GM11168 (cell line): ENCODE data around the gene NKD1.

ENCODE experiments used
- in situ Hi-C: fragments of 300-500 bp; cut with MboI; formaldehyde crosslinking; loops from one replicate; pipeline ENCODE4 v1.12.0; 2022; ENCODE audit warnings: low sequenced_read_pairs; ENCODE audit not compliant: unreplicated experiment

Gene NKD1

DNA sequence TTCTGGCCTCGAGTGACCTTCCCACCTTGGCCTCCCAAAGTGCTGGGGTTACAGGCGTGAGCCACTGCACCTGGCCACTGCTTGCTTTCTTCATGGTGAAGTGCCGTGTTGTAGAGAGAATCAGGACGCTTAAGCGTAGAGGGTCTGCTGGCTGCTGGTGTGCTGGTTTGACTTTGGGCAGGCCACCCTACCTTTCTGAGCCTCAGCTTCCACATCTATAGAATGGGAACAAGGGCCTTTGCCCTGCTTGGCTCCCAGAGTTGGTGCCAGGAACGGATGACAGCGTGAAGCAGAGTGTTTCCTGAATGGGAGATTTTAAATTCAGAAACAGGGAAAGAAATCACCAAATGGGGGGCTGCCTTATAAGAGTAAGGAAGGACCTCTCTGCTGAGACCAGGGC, 60.9 kb downstream of the NKD1 start:
- in situ Hi-C loops, result no loop called here

DNA sequence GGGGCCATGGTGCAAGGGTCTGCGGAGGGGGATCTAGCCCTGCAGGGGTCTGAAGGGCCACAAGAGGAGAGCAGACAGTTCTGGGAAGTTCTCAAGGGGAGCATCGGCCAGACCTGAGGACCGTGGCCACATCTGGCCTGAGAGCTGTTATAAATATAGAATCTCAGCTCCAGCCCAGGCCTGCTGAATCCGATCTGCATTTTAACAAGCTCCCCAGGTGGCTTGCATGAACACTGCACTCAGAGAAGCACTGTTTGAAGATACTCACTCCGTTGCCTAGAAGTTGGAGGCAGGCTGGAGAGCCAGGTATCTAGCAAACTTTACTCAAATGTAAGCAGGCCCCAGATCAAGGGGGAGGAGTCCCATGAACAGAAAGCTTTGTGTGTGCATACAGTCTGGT, 61.3 kb downstream of the NKD1 start:
- in situ Hi-C loops, result no loop called here

DNA sequence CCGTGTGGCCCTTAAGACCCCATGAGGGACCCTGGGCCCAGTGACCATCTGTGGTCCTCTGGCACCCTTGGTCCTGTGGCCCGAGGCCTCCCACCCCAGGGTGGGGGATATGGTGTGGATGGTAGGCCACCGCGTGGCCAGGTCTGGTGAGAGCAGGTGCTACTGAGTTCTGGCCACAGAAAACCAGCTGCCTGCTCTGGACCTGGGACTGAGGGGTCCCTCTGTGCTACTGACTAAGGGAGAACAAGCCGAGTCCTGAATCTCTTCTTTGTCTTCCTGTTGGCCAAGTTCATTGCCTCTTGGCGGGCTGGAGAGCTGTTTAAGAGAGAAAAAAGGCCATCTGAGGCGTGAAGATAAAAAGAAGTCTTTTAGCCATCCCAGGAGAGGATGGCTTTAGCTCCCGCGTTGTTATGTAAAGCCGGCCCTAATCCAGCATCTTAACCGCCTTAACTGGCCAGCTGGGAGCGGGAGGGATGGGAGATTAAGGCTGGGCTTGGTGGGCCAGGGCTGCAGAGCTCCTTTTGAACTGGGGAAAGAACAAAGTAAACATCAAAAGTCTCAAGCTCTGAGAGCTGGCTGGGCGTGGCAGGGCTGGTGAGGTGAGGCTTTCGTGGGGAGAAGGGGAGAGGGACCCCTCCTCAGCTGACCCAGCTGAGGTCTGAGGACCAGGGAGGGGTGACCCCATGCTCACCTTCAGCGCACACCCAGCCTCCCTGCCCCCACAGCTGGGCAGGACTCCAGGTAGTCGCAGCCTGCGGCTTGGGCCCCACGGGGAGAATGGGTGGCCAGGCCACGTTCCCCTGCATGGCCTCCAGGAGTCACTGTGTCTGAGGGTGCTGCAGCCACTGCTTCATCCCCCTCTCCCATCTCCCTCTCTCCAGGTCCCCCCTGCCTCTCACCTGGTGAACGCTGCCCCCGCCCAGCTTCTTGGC, 62.4 kb downstream of the NKD1 start:
- in situ Hi-C loops, result no loop called here

DNA sequence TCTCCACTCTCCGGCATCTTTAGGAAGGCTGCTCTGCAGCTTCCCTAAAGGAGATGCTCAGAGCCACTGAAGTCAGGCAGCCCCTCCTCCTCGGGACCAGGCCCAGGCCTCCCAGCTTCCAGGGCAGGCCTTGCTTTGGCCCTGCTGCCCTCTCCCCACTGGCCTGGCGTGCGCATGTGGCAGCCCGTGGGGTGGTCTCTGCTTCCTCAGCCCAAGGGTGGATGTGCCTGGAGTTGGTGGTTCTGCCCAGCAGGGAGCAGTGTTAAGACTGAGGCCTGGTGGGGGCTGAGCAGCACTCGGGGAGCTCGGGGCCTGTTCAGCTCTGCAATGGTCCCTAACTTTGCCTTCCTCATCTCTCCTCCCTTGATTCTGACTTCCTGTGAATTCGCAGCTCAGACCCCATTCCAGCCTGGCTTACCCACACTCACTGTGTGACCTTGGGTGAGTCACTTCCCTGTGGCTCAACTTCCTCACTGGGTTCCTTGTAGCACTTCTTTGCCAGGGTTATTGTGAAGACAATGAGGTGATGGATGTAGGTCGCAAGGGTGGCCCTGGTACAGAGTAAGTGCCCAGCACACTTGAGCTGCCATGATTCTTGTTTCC, 63.2 kb downstream of the NKD1 start:
- in situ Hi-C loops, result no loop called here

DNA sequence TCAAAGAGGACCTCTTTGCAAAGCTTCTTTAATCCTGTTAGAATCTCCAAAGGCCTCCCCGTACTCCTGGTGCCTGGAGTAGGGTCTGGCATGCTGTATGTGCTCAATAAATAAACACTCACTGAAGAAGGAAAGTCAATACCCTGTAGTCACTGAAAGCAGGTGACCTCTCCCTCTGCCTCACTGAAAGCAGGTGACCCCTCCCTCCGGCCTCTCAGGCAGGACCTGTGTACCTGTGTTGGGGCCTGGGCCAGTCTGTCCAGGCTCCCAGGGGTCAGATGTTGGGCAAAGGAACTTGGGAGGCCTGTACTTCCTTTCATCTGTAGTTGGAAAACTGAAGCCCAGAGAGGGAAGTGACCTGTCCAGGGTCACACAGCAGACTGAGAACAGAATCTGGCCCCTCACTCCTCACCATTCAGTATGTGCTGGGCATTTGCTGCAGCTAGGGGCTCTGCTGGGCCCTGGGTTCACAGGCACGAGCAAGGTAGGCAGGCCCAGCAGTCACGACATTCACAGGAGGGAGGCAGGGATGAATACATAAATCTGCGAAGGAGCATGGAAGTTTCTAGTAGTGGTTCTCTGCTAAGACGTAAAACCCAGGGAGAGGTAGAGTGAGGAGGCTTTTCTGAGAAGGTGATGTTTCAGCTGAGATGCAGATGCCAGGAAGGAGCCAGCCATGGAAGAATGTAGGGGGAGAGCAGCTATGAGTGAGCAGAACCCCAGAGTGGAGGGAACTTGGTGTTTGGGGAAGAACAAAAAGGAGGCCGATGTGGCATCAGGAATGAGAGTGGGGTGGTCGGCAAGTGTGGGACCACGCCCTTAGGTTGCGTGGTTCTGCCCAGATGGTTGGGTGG, 64.0 kb downstream of the NKD1 start:
- in situ Hi-C loops, result no loop called here

DNA sequence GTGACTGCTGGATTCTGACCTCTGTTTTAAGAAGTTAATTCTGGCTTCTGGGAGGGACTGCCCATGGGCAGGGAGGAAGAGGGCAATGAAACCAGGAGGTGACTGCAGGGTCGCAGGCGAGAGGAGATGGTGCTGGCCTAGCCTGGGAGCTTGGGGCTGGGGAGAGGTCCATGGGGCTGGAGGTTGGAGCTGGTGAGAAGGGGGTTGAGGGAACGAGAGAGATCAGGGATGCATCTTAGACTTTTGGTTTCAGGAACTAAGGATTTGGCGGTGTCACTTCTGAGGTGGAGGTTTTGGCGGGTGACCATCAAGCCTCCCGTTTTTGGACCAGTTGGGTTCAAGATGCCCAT, 64.6 kb downstream of the NKD1 start:
- in situ Hi-C loops, result no loop called here

DNA sequence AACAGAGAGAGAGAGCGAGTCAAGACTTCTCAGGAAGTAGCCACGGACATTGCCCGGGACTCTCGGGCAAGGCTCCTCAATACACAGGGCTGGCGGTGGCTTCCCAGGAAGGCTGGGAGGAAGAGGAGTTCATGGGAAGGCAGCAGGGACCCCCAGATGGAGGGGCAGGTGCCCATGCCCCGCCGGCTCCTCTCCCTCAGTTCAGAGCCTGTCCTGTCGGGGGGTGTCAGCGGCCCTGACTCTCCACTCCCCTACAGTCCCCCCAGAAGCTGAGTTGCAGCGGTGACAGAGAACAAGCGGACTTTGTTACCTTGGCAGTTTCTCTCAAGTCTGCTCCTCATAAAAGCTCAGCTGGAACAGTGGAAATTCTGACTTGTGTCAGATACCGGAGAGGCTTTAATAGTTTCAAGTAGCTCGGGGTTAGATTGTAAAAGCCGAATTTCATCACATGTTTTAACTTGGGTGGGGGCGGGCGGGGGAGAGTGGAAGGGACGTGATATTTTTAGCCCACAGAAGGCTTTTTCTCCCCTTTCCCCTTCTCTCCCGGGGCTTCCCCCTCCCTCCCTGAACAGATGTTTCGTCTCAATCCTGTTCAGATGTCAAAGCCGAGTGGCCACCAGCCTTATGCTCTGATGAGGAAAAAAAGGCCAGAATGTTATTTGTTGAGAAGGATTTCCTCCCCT, 65.2 kb downstream of the NKD1 start:
- in situ Hi-C loops, result no loop called here

DNA sequence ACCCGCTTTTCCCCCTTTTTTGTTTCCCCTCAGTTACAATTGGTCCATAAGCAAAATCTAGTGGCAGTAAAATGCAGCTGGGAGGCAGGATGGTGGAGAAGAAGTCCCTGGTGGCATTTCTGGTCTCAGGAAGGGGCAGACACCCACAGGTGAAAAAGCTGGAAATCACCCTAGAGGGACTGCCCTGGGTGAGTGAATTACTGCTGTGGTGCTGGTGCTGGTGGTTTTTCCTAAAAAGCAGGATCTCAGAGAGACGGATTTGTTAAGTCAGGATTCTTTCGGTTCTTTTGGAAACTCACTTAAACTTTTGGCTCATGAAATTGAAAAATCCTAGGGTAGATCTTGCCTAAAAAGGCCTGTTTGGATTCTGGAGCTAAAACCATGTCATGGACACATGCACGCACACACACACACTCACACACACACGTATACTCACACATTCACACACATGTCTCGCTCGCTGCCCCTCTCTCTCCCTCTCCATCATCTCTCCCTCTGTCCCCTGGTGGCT, 65.8 kb downstream of the NKD1 start:
- in situ Hi-C loops, result no loop called here

DNA sequence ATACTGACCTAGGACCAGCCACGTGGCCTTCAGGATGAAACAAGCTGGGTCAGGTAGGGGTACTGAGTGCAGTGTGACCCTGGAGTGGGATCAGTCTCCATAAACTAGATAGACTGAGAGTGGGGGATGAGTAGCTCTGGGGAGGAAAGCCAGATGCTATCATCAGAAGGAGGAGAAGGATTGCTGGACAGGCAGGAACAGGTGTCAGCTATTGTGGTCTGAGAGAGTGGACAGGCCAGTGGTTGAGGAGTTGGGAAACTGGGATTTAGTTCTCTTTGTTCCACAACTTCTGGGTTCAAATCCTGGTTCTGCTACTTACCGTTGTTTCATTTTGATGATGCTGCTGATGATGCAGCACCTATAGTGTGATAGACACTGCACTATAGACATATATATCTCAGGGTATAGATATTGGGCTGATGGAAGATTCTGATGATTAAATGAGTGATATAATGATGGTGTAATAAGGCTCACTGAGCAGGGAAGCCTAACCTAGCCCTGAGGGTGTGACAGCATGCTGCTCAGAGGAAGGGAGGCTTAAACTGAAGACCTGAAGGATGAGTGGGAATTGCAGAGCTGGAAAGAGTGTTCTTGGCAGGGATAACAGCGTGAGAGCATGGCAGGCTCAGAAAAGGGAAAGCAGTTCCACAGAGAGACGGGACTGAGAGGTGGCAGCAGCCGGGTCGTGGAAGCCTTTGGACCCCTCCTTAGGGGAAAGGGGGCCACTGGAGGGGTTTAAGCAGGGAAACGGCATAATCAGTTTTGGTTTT, 66.9 kb downstream of the NKD1 start:
- in situ Hi-C loops, result no loop called here

DNA sequence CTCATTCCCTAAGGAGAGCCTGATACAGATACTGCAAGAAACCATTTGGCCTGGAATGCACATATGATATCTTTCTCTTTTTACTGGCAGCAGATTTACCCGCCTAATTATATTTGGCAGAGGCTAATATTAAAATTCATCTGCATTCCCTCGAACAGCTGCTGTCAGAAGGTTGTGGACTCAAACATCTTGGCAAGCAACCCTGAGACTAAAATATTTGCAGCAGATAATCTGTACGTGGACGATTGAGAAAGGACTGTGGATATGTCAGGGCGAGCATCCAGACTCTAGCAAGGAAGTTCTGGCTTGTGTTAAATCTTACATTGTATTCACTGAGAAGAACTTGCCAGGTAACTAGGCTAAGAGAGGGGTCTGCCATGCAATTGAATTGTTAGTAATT, 67.7 kb downstream of the NKD1 start:
- in situ Hi-C loops, result no loop called here

DNA sequence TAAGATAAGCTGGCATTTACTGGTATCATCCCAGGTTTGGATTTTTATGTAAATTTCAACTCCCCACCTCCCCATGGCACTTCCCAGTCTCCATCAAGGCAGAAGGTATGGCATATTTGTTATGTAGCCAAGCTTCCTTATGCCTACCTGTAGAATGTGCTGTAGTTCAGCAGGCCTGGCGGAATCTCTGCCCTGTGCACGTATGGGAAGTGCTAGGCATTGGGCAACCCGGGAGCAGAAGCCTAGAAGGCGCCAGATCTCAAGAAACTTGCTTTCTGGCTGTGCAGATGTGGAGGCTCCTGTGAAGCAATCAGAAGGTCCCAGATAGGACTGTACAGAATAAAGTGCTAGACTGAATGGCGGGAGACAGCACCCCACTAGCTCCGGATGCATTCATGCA, 68.2 kb downstream of the NKD1 start:
- in situ Hi-C loops, result no loop called here

DNA sequence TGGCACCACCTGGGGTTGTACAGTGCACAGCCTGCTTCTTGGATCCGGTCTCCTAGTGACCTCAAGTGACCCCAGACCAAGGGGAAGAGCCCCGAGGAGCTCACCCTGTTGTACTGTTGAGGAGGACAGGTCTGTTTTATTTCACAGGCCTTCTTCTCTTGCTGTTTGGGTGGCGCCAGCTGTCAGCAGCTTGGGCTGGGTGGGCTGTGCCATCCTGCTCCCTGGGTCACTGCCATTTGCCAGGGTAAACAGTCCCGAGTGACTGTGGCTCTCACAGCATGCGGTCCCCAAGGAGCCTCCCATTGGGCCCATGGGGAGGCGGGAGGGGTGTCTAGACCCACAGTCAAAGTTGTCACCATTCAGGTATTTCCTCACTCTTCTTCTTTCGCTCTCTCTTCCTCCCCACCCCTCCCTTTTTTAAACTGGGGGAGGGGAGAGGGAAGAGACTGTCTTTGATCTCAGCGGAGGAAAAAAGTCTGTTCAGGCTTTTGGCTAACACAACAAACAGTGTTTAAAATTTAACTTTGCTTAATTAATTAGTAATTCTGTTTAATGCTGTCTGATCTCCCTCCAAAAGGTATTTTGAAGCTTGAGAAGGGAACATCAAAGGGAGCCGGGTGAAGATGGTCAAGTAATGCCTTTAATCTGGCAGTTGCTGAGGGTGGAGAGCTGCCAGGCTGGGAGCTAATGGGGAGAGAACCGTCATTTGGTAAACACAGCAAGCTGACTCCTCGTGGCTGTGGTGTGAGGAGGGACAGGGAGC, 68.9 kb downstream of the NKD1 start:
- in situ Hi-C loops, result no loop called here

DNA sequence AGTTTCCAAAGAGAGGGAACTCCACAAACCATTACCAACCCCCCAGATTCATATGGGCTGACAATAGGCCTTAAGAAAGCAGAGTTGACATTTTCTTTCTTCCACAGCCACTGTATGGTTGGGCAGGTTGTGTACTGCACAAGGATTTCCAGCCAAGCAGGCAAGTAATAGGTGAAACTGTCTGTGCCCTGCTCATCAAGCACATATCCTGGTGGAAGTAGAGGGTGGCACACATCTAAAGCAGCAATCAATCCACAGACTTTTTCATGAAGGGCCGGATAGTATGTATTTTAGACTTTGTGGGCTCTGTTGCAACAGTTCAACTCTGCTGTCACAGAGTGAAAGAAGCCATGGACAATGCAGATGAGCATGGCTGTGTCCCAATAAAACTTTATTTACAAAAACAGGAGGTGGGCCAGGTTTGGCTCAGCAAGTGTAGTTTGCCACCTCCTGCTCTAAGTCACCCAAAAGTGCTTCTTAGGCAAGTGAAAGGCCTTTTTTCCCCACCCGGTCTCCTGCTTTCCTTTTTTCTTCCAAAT, 69.5 kb downstream of the NKD1 start:
- in situ Hi-C loops, result no loop called here

DNA sequence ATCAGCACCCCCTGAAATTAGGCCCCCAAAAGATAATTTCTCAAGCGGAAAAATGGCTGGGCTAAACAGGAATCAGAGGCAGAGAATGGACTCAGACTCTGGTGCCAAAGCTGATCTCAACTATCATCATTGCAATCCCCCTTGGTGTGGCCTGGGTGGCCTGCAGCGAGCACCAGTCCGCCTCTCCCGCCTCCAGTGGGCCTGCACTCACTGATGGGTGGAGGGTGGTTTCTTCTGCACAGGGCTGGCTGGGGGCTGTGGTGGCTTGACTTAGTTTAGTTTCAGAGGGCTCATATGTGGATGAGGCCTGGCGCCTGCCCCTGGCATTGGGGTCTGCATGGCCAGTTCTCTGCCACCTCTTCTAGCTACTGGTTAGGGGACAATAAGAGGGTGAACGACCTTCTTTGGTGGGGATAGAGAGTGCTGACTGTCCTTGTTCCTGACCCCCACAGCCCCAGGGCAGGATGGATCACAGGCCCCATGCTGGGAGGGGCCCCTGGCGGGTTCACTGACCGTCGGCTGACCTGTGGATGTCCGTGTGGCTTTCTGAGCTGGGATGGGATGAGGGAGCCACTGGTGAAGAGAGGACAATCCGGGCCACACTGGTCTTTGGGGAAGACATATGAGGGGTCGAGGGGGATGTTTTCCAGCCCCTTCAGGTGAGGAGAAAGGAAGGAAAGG, 70.2 kb downstream of the NKD1 start:
- in situ Hi-C loops, result no loop called here

DNA sequence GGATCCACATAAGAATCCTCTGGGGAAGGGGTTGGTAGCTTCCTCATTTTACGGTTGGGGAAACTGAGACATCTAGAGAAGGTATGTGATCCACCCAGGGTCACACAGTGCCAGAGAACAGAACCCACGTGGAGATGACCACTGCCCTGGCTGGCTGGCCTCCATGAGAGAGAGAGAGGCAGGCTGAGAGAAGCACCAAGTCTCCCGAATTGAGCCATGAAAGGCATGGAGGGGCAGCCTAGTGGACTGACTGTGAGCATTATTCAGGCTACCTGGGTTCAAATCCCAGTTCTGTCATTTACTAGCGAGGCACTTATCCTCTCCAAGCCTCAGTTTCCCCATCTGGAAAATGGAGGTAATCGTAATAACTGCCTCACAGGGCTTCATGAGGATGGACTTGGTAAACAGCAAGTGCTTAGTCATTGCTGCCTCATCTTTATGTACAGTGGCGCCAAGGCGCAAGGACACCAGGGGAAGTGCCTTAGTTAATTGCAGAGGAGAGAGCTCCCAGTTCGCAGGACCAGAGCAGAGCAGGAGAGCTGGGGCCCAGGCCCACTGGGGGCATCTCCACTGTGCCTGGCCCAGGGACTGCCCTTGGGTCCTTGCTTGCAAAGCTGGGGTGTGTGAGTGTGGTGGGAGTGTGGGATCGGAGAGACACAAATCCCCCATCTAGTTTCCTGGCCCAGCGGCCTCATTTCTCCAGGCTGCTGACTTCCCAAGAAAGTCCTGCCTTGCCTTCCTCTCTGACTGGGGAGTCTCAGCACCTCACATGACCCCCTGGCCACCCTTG, 71.7 kb downstream of the NKD1 start:
- in situ Hi-C loops, result no loop called here

DNA sequence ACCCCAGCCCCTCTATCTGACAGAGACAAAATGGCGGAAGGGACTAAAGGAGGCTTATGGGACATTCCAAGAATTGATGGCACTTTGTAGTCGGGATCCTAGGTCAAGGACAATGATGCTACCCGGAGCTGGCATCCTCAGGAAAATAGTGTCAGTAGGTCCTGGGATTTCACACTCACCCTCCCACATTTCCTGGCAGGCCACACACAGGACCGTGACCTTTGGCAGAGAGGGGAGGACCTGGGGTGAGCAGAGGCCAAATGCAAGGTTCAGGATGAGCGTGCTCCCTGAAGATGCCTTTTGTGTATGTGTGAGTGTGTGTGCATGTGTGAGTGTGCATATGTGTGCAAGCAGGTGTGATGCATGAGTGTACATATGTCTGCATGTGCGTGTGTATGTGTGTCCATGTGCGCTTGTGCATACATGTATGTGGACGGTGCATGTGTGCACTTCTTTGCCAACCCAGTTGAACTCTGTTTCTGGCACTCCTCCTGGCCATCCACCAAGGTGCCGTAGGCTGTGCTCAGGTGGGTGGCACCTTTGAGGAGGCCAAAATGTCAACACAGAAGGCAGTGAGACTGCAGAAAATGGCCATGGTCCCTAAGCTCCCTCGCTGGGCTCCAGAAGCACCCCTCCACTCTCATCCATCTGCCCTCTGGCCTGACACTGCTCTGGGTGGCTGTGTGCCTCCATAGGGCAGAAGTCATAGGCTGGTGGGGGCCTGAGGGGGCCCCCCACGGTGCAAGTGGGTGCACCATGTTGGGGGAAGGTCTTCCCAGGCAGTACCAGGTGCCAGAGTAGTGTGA, 72.7 kb downstream of the NKD1 start:
- in situ Hi-C loops, result no loop called here

DNA sequence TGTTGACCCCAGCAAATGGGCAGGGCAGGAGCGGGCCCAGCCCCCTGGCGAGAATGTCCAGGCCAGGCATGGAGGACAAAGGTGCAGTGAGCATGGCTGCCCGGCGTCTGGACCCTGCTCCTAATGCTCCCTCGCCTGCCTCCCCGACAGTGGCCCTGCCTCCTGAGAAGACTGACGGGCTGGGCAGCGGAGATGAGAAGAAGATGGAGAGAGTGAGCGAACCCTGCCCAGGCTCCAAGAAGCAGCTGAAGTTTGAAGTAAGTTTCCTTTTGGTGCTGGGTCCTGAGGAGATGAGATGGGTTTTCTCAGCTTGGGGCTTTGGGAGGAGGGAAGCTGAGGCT, 73.2 kb downstream of the NKD1 start:
- in situ Hi-C loops, result no loop called here
